CD4-positive, CD25-positive, alpha-beta regulatory T cell (primary cell): ENCODE measurements around the gene LPCAT2. TPM values are rescaled to one million over a fixed set of nuclear protein-coding genes. Genes with fewer than 3 reads are reported as not detected.

ENCODE experiments used
- ATAC-seq, 2 donors: fragments of 150-1000 bp; cut with Tn5 transposase; one replicate each; pipeline ENCODE4 v1.10.0; 2021; ENCODE audit warnings: low read depth in 2 of 2, moderate number of reproducible peaks in 2 of 2, moderate library complexity in 1 of 2
- DNase-seq, 3 donors: peaks; one replicate each; pipeline versions ENCODE4 v3.0.0 to v3.0.0-alpha.2; 2012 to 2022; ENCODE audit warnings: mixed read lengths in 1 of 3
- H3K27ac ChIP-seq: one replicate; pipeline ENCODE4 v1.7.0; 2013; ENCODE audit warnings: mild to moderate bottlenecking, low read length; ENCODE audit not compliant: insufficient read depth, poor library complexity, severe bottlenecking
- H3K27me3 ChIP-seq: one replicate; pipeline ENCODE4 v1.7.0; 2013; ENCODE audit warnings: low read length; ENCODE audit not compliant: control insufficient read depth, insufficient read depth
- H3K36me3 ChIP-seq: one replicate; pipeline ENCODE4 v1.7.0; 2013; ENCODE audit warnings: mild to moderate bottlenecking, low read length, moderate library complexity; ENCODE audit not compliant: control insufficient read depth, insufficient read depth
- H3K4me1 ChIP-seq: 2 replicates; pipeline ENCODE4 v1.7.0; 2013; ENCODE audit warnings: mild to moderate bottlenecking, low read length; ENCODE audit not compliant: insufficient read depth, control insufficient read depth, poor library complexity, severe bottlenecking
- H3K4me3 ChIP-seq: one replicate; pipeline ENCODE4 v1.7.0; 2013; ENCODE audit warnings: low read depth, mild to moderate bottlenecking, low read length, moderate library complexity
- H3K9me3 ChIP-seq, 2 experiments: 1 replicate in 1 of 2; 2 replicates in 1 of 2; pipeline ENCODE4 v1.7.0; 2013; ENCODE audit warnings: low read length in 2 of 2, mild to moderate bottlenecking in 1 of 2, moderate library complexity in 1 of 2; ENCODE audit not compliant: control insufficient read depth in 2 of 2
- H3K27ac Mint-ChIP-seq, 3 donors: one replicate each; pipeline ENCODE4 v1.8.0; 2020 to 2022; ENCODE audit warnings: mild to moderate bottlenecking in 3 of 3, mixed read lengths in 3 of 3, moderate library complexity in 2 of 3
- H3K27me3 Mint-ChIP-seq: one replicate; pipeline ENCODE4 v1.8.0; 2022; ENCODE audit warnings: mild to moderate bottlenecking, mixed read lengths
- H3K36me3 Mint-ChIP-seq: one replicate; pipeline ENCODE4 v1.8.0; 2020; ENCODE audit warnings: mixed read lengths
- H3K4me1 Mint-ChIP-seq, 4 donors: one replicate each; pipeline ENCODE4 v1.8.0; 2020 to 2022; ENCODE audit warnings: mixed read lengths in 4 of 4, mild to moderate bottlenecking in 1 of 4
- H3K4me3 Mint-ChIP-seq, 4 donors: one replicate each; pipeline ENCODE4 v1.8.0; 2020 to 2022; ENCODE audit warnings: mild to moderate bottlenecking in 4 of 4, mixed read lengths in 4 of 4, moderate library complexity in 3 of 4
- H3K9me3 Mint-ChIP-seq, 7 donors: one replicate each; pipeline ENCODE4 v1.8.0; 2020 to 2022; ENCODE audit warnings: mixed read lengths in 7 of 7, mild to moderate bottlenecking in 3 of 7, moderate library complexity in 2 of 7
- polyA plus RNA-seq, 4 donors: library from polyadenylated mRNA; unstranded; fragments of 300-500 nt; fragmentation: Illumina TruSeq; gene quantifications; one replicate each; pipeline ENCODE4 v1.2.3, GENCODE V29; 2021
- total RNA-seq: library from RNA; stranded (reverse); gene quantifications from one replicate; pipeline ENCODE4 v1.2.3, GENCODE V29; 2022

The LPCAT2 gene
- total and polyA plus RNA-seq, 5 donors from 2014 or later, result 0.13 to 0.57 (median 0.14) TPM; not detected in 1

DNA sequence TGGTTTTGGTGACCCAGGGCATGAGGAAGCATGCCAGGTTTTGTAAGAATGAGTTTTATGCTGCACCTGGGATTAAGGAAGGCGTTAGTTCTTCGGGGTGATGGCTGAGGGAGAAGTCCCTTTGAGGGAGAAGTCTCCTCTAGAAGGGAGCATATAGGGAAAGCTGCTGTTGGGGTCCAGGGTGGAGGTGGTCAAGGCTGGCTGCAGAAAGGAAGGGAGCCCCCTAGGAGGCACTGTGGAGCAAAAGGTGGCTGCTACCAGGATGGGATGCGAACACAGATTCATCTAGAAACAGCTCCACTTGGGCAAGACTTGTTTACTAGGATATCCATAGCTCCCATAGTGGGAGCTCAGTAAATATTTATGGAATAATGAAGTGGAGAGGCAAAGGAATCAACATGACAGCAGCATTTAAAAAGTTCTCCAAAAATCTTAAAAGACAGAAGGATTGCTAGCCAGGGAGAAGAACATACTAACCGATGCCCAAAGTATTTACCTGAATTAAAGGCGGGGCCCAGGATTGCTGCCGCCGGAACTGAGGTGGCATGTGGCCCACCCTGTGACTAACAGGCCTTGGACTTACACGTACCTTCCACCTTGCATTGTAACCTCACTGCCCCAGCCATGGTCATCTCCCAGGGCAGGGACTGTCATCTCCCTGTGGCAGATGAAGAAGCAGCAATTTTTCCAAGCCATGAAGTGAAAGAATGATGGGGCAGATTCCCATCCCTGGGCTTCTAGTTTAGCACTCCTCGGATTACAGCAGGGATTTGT, 7.1 kb upstream of the LPCAT2 start:
- H3K27me3 Mint-ChIP-seq, result no peaks in the 10 kb centered on the region
- peaks cover 0 to 2% (median 0%) of the 10 kb centered on the region in 4 donors for H3K4me1 Mint-ChIP-seq
- no peaks in the 10 kb centered on the region for H3K4me1 ChIP-seq
- H3K27ac ChIP-seq, result no peak overlapping the region
- no peak for ATAC-seq
- peaks cover 0 to 3% (median 0%) of the 10 kb centered on the region in 7 donors for H3K9me3 Mint-ChIP-seq
- H3K4me3 ChIP-seq, result no peak overlapping the region
- H3K9me3 ChIP-seq, result no peaks in the 10 kb centered on the region
- DNase-seq, result no peak
- no peaks in the 10 kb centered on the region for H3K36me3 Mint-ChIP-seq
- H3K27me3 ChIP-seq, result no peaks in the 10 kb centered on the region
- no peak overlapping the region for H3K4me3 Mint-ChIP-seq
- no peaks in the 10 kb centered on the region for H3K36me3 ChIP-seq
- no peak overlapping the region for H3K27ac Mint-ChIP-seq

DNA sequence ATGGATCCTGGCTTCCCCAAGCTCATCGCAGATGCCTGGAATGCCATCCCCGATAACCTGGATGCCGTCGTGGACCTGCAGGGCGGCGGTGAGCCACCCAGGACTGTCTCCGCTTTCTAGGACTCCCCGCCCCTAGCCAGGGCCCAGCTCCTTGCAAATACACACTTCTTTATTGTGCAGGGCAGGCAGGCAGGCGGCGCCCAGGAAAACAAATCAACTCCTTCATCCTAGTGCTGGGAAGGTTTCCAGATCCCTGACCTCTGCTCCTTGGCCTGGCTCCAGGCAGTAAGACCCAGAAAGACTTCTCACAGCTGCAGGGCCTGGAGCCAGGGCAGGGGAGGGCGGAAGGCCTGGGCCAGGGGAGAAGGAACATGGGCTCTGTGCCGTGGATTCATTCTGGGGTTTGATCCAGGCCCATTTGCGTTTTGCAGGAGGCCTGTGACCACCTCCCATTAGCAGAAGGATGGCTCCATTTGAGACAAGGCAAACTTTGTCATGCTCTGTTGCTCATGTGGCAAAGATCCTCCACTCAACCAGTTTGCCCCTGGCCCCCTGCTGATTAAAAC, 6.0 kb upstream of the LPCAT2 start:
- no peak overlapping the region for H3K4me3 Mint-ChIP-seq
- Histone ChIP-seq H3K27me3 (peaks cover under 1% of the 10 kb centered on the region), H3K9me3 (no peaks in the 10 kb centered on the region), H3K4me3 (no peak overlapping the region), H3K27ac (no peak overlapping the region), H3K36me3 (no peaks in the 10 kb centered on the region), H3K4me1 (no peaks in the 10 kb centered on the region)
- DNase-seq (no peak), ATAC-seq (no peak)
- H3K4me1 Mint-ChIP-seq, result peaks cover 0 to 2% (median 0%) of the 10 kb centered on the region in 4 donors
- no peak overlapping the region for H3K27ac Mint-ChIP-seq
- H3K36me3 Mint-ChIP-seq, result no peaks in the 10 kb centered on the region
- H3K27me3 Mint-ChIP-seq, result peaks cover 9% of the 10 kb centered on the region
- peaks cover 0 to 3% (median 0%) of the 10 kb centered on the region in 7 donors for H3K9me3 Mint-ChIP-seq

DNA sequence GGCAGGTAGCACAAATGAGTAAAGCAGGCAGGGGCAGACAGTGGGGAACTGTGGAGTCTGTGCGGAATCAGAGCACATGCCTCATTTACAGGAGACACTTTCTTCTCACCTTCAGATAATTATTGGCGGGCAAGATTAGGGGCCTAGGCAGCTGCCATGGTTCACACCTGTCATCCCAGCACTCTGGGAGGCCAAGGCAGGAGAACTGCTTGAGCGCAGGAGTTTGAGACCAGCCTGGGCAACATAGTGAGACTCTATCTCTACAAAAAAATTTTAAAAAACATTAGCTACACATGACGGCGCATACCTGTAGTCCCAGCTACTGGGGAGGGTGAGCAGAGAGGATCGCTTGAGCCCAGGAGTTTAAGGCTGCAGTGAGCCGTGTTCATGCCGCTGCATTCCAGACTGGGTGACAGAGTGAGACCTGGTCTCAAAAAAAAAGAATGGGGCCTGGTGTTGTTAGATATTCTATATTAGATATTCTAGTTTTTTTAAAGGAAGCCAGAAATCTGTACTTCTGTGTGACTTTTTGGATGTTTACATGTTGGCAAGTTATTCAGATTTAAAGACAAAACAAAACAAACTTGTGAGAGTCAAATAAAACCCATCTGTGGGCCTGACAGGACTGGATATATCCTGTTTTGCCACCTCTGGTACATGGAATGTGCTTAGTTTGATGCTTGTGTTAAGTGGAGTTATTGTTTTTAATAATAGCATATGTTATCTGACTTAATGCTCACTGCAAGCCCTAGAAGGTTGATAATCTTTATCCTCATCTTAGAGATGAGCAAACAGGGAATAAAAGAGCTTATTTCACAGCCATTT, 4.9 kb upstream of the LPCAT2 start:
- Mint-ChIP-seq H3K9me3 (peaks cover 0 to 3% (median 0%) of the 10 kb centered on the region in 7 donors), H3K27ac (no peak overlapping the region), H3K4me1 (peaks cover 0 to 5% (median 1%) of the 10 kb centered on the region in 4 donors), H3K27me3 (peaks cover 15% of the 10 kb centered on the region), H3K36me3 (no peaks in the 10 kb centered on the region), H3K4me3 (no peak overlapping the region)
- Histone ChIP-seq H3K4me1 (no peaks in the 10 kb centered on the region), H3K27ac (no peak overlapping the region), H3K9me3 (no peaks in the 10 kb centered on the region), H3K4me3 (no peak overlapping the region), H3K27me3 (peaks cover 8% of the 10 kb centered on the region), H3K36me3 (no peaks in the 10 kb centered on the region)
- no peak for DNase-seq
- no peak for ATAC-seq

DNA sequence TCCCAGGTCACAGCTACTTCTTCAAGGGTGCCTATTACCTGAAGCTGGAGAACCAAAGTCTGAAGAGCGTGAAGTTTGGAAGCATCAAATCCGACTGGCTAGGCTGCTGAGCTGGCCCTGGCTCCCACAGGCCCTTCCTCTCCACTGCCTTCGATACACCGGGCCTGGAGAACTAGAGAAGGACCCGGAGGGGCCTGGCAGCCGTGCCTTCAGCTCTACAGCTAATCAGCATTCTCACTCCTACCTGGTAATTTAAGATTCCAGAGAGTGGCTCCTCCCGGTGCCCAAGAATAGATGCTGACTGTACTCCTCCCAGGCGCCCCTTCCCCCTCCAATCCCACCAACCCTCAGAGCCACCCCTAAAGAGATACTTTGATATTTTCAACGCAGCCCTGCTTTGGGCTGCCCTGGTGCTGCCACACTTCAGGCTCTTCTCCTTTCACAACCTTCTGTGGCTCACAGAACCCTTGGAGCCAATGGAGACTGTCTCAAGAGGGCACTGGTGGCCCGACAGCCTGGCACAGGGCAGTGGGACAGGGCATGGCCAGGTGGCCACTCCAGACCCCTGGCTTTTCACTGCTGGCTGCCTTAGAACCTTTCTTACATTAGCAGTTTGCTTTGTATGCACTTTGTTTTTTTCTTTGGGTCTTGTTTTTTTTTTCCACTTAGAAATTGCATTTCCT, 3.4 kb upstream of the LPCAT2 start:
- ATAC-seq (no peak), DNase-seq (no peak)
- Histone ChIP-seq H3K4me3 (no peak overlapping the region), H3K36me3 (no peaks in the 10 kb centered on the region), H3K27me3 (peaks cover 15% of the 10 kb centered on the region), H3K9me3 (no peaks in the 10 kb centered on the region), H3K27ac (no peak overlapping the region), H3K4me1 (no peaks in the 10 kb centered on the region)
- Mint-ChIP-seq H3K27me3 (peaks cover 24% of the 10 kb centered on the region), H3K4me1 (peaks cover 0 to 7% (median 1%) of the 10 kb centered on the region in 4 donors), H3K4me3 (no peak overlapping the region), H3K36me3 (no peaks in the 10 kb centered on the region), H3K9me3 (peaks cover 0 to 5% (median 0%) of the 10 kb centered on the region in 7 donors), H3K27ac (no peak overlapping the region)

DNA sequence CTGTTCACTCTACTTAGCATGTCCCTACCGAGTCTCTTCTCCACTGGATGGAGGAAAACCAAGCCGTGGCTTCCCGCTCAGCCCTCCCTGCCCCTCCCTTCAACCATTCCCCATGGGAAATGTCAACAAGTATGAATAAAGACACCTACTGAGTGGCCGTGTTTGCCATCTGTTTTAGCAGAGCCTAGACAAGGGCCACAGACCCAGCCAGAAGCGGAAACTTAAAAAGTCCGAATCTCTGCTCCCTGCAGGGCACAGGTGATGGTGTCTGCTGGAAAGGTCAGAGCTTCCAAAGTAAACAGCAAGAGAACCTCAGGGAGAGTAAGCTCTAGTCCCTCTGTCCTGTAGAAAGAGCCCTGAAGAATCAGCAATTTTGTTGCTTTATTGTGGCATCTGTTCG, 2.8 kb upstream of the LPCAT2 start:
- Histone ChIP-seq H3K27ac (no peak overlapping the region), H3K27me3 (peaks cover 18% of the 10 kb centered on the region), H3K4me1 (no peaks in the 10 kb centered on the region), H3K36me3 (no peaks in the 10 kb centered on the region), H3K9me3 (no peaks in the 10 kb centered on the region), H3K4me3 (no peak overlapping the region)
- no peak overlapping the region for H3K4me3 Mint-ChIP-seq
- peaks cover 0 to 7% (median 1%) of the 10 kb centered on the region in 4 donors for H3K4me1 Mint-ChIP-seq
- no peak for DNase-seq
- H3K27ac Mint-ChIP-seq, result no peak overlapping the region
- peaks cover 0 to 5% (median 0%) of the 10 kb centered on the region in 7 donors for H3K9me3 Mint-ChIP-seq
- ATAC-seq, result no peak
- peaks cover 24% of the 10 kb centered on the region for H3K27me3 Mint-ChIP-seq
- no peaks in the 10 kb centered on the region for H3K36me3 Mint-ChIP-seq

DNA sequence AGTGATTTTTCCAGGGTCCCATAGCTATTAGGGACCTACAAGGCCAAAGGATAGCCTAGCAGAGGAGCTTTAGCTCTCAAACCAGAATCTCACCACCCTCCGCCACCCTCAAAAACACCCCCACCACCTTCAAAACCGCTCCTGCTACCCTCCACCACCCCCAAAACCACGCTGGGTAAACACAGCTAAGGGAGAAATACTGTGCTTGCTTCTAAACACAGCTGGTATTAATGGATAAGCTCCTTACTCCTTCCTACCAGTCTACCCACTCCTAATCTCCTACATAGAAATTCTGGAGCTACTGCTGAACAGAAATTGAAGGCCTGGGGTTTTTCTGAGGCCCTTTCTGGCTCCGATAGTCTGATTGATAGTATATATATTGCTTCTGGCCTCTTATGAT, 2.2 kb upstream of the LPCAT2 start:
- Histone ChIP-seq H3K9me3 (no peaks in the 10 kb centered on the region), H3K4me3 (no peak overlapping the region), H3K27me3 (peaks cover 18% of the 10 kb centered on the region), H3K36me3 (no peaks in the 10 kb centered on the region), H3K4me1 (no peaks in the 10 kb centered on the region), H3K27ac (no peak overlapping the region)
- Mint-ChIP-seq H3K27me3 (peaks cover 24% of the 10 kb centered on the region), H3K9me3 (peaks cover 0 to 5% (median under 1%) of the 10 kb centered on the region in 7 donors), H3K27ac (no peak overlapping the region), H3K4me1 (peaks cover 0 to 7% (median 1%) of the 10 kb centered on the region in 4 donors), H3K4me3 (no peak overlapping the region), H3K36me3 (no peaks in the 10 kb centered on the region)
- ATAC-seq (no peak), DNase-seq (no peak)

DNA sequence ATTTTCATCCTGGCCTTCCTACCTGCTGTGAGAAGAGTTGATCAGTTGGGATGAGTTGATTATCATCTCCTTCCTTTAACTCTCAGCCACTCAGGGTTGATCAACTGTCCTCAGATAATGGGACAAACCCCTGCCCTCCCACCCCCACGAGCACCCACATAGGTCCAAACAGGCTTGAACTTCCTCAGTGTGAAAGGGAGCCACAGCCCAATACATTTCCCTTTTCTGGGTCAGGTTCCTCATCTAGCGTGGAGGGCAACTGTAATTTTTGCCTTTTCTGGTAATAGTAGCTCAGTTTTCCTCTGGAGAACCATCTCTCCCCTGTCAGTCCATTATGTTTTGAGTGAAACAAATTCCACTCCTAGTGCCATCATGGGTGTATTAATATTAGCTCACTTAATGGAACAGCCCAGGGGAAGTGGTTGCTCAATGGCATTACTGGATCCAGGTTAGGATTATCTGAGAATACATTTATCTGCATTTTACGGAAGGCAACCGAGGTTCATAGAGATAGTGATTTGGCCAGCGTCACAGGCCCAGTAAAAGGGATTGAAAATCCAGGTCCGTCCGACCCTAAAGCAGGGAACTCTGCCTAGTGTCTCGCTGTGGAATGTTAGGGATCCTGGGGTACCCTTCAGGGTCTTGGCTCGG, 476 bp upstream of the LPCAT2 start:
- H3K27me3 Mint-ChIP-seq, result peaks cover 24% of the 10 kb centered on the region
- no peak overlapping the region for H3K4me3 Mint-ChIP-seq
- ATAC-seq, result no peak

More for the DNA sequence above, 476 bp upstream of the LPCAT2 start:
- no peaks in the 10 kb centered on the region for H3K36me3 Mint-ChIP-seq
- Histone ChIP-seq H3K36me3 (no peaks in the 10 kb centered on the region), H3K27ac (no peak overlapping the region), H3K4me1 (no peaks in the 10 kb centered on the region), H3K4me3 (no peak overlapping the region), H3K27me3 (peaks cover 18% of the 10 kb centered on the region), H3K9me3 (no peaks in the 10 kb centered on the region)
- H3K27ac Mint-ChIP-seq, result no peak overlapping the region
- peaks cover 0 to 7% (median 1%) of the 10 kb centered on the region in 4 donors for H3K4me1 Mint-ChIP-seq
- peaks cover 0 to 15% (median 6%) of the 10 kb centered on the region in 7 donors for H3K9me3 Mint-ChIP-seq
- no peak for DNase-seq
